HCT116 (cell line): ENCODE measurements around the gene GRIN2C. TPM values are rescaled to one million over a fixed set of nuclear protein-coding genes. Genes with fewer than 3 reads are reported as not detected.
A peak's percentile ranks its signal among the peaks of the same experiment; 100 is the strongest.

Experiments used
- ATAC-seq: fragments of 200-7000 bp; cut with Tn5 transposase; 2 replicates; pipeline ENCODE4 v1.9.1; 2020; ENCODE audit warnings: mild to moderate bottlenecking, moderate library complexity
- BruUV-seq: library from RNA; stranded (reverse); fragments of 400-500 nt; replicated peaks from 2 replicates; lab custom pipeline; 2021; lab: Mats Ljungman, UMichigan
- CTCF ChIA-PET: fragments of 300-600 bp; sonication (Branson Sonifier 250); formaldehyde crosslinking; loops from one replicate; lab custom pipeline; 2021; ENCODE audit warnings: antibody characterized with exemption; lab: Charles Lee
- POLR2A ChIA-PET: fragments of 300-600, 350-600 bp; sonication (Branson Sonifier 250); formaldehyde crosslinking; loops from one replicate; lab custom pipeline; 2021; ENCODE audit warnings: antibody characterized with exemption; lab: Charles Lee
- RAD21 ChIA-PET, 2 experiments: fragments of 300-600 bp; sonication (Branson Sonifier 250); formaldehyde crosslinking; loops; one replicate each; lab custom pipeline; 2023; ENCODE audit warnings: low total read pairs in 2 of 2; ENCODE audit not compliant: uncharacterized antibody in 2 of 2, unreplicated experiment in 2 of 2, low non-redundant PET in 1 of 2; lab: Charles Lee
- DNase-seq: peaks from one replicate; pipeline ENCODE4 v3.0.0-alpha.2; 2010; ENCODE audit warnings: low read depth, low spot score
- H2AFZ ChIP-seq: fragments of 200-600 bp; shearing (Covaris generic), sonication (generic); 2 replicates; pipeline ENCODE4 v1.6.1; 2017; ENCODE audit warnings: low read depth, mixed run types, mixed read lengths, antibody characterized with exemption, low read length; ENCODE audit not compliant: poor library complexity, severe bottlenecking
- H3K27ac ChIP-seq: 2 replicates; pipeline ENCODE4 v1.5.1; 2012; ENCODE audit warnings: low read depth, low read length
- H3K27me3 ChIP-seq: fragments of 200-600 bp; sonication (generic); 2 replicates; pipeline ENCODE4 v1.6.1; 2016; ENCODE audit warnings: mixed run types, low read length, mixed read lengths; ENCODE audit not compliant: insufficient read depth
- H3K36me3 ChIP-seq, 2 experiments: fragments of 200-500 bp in 1 of 2; fragments of 200-600 bp in 1 of 2; sonication (Bioruptor generic) in 1 of 2; sonication (generic) in 1 of 2; 2 replicates each; pipeline versions ENCODE4 v1.5.1 to v1.6.1; 2014 to 2016; ENCODE audit warnings: low read length in 2 of 2, inconsistent platforms in 1 of 2, mixed read lengths in 1 of 2, mixed run types in 1 of 2; ENCODE audit not compliant: insufficient read depth in 2 of 2, control insufficient read depth in 1 of 2
- H3K4me1 ChIP-seq, 2 experiments: fragments of 200-600 bp in 1 of 2; sonication (generic) in 1 of 2; 2 replicates each; pipeline versions ENCODE4 v1.5.1 to v1.6.1; 2012 to 2017; ENCODE audit warnings: low read length in 2 of 2, inconsistent platforms in 1 of 2, mild to moderate bottlenecking in 1 of 2, mixed read lengths in 1 of 2, mixed run types in 1 of 2, moderate library complexity in 1 of 2; ENCODE audit not compliant: insufficient read depth in 2 of 2, control insufficient read depth in 1 of 2
- H3K4me2 ChIP-seq: fragments of 200-600 bp; sonication (generic); 2 replicates; pipeline ENCODE4 v1.6.1; 2017; ENCODE audit warnings: mixed run types, low read length, mixed read lengths
- H3K4me3 ChIP-seq, 2 experiments: fragments of 200-600 bp in 1 of 2; sonication (generic) in 1 of 2; replicated peaks in 1 of 2; 2 replicates each; pipeline ENCODE4 v1.5.1; 2011 to 2016; ENCODE audit warnings: low read length in 2 of 2, control low read depth in 1 of 2, low read depth in 1 of 2, mild to moderate bottlenecking in 1 of 2, mixed read lengths in 1 of 2, mixed run types in 1 of 2
- H3K79me2 ChIP-seq: fragments of 200-600 bp; sonication (generic); 2 replicates; pipeline ENCODE4 v1.6.1; 2017; ENCODE audit warnings: mild to moderate bottlenecking, mixed run types, low read length, moderate library complexity, mixed read lengths; ENCODE audit not compliant: insufficient read depth
- H3K9ac ChIP-seq: fragments of 200-600 bp; sonication (generic); 2 replicates; pipeline ENCODE4 v1.6.1; 2016; ENCODE audit warnings: low read length, mixed read lengths
- H3K9me2 ChIP-seq: fragments of 200-600 bp; sonication (generic), shearing (Covaris generic); 2 replicates; pipeline ENCODE4 v1.6.1; 2017; ENCODE audit warnings: mixed run types, mild to moderate bottlenecking, moderate library complexity; ENCODE audit not compliant: insufficient read depth
- H3K9me3 ChIP-seq, 2 experiments: fragments of 200-500 bp in 1 of 2; fragments of 200-600 bp in 1 of 2; sonication (Bioruptor generic) in 1 of 2; sonication (generic) in 1 of 2; 2 replicates each; pipeline ENCODE4 v1.6.1; 2014 to 2017; ENCODE audit warnings: low read length in 2 of 2, mixed read lengths in 2 of 2, inconsistent platforms in 1 of 2, low read depth in 1 of 2, mild to moderate bottlenecking in 1 of 2, mixed run types in 1 of 2, moderate library complexity in 1 of 2; ENCODE audit not compliant: control insufficient read depth in 1 of 2, insufficient read depth in 1 of 2
- H4K20me1 ChIP-seq: fragments of 200-600 bp; sonication (generic), shearing (Covaris generic); 2 replicates; pipeline ENCODE4 v1.6.1; 2017; ENCODE audit warnings: mixed run types, mild to moderate bottlenecking, moderate library complexity; ENCODE audit not compliant: insufficient read depth
- ATF3 ChIP-seq: IDR thresholded peaks from 2 replicates; pipeline ENCODE4 v1.6.1; 2012
- CBX3 ChIP-seq: IDR thresholded peaks from 2 replicates; pipeline ENCODE4 v1.6.1; 2012; ENCODE audit warnings: low read depth
- CEBPB ChIP-seq: IDR thresholded peaks from 2 replicates; pipeline ENCODE4 v1.6.1; 2012; ENCODE audit warnings: low read depth
- EGR1 ChIP-seq: IDR thresholded peaks from 2 replicates; pipeline ENCODE4 v1.6.1; 2012; ENCODE audit warnings: low read depth
- ELF1 ChIP-seq: IDR thresholded peaks from 2 replicates; pipeline ENCODE4 v1.6.1; 2012; ENCODE audit warnings: low read depth, borderline replicate concordance
- EZH2 ChIP-seq: fragments of 200-600 bp; sonication (generic); IDR thresholded peaks from 2 replicates; pipeline ENCODE4 v1.6.1; 2017; ENCODE audit warnings: antibody characterized with exemption, mixed run types
- EZH2phosphoT487 ChIP-seq: fragments of 200-600 bp; IDR thresholded peaks from 2 replicates; pipeline ENCODE4 v1.6.1; 2018; ENCODE audit warnings: antibody characterized with exemption, borderline replicate concordance
- FOSL1 ChIP-seq: IDR thresholded peaks from 2 replicates; pipeline ENCODE4 v1.6.1; 2012; ENCODE audit warnings: low read depth
- JUND ChIP-seq: IDR thresholded peaks from 2 replicates; pipeline ENCODE4 v1.6.1; 2012
- MAX ChIP-seq: IDR thresholded peaks from 2 replicates; pipeline ENCODE4 v1.6.1; 2012
- POLR2A ChIP-seq: IDR thresholded peaks from 2 replicates; pipeline ENCODE4 v1.7.0; 2011; ENCODE audit warnings: borderline replicate concordance; ENCODE audit not compliant: insufficient read depth, insufficient read length; ENCODE audit errors: extremely low read depth
- RAD21 ChIP-seq: IDR thresholded peaks from 2 replicates; pipeline ENCODE4 v1.6.1; 2012; ENCODE audit warnings: low read depth, mild to moderate bottlenecking
- REST ChIP-seq: IDR thresholded peaks from 2 replicates; pipeline ENCODE4 v1.6.1; 2012; ENCODE audit warnings: low read depth
- SIN3A ChIP-seq: IDR thresholded peaks from 2 replicates; pipeline ENCODE4 v1.6.1; 2012; ENCODE audit warnings: low read depth
- SP1 ChIP-seq: IDR thresholded peaks from 2 replicates; pipeline ENCODE4 v1.6.1; 2012; ENCODE audit warnings: low read depth
- SRF ChIP-seq: IDR thresholded peaks from 2 replicates; pipeline ENCODE4 v1.6.1; 2012; ENCODE audit warnings: low read depth
- TCF7L2 ChIP-seq: IDR thresholded peaks from 2 replicates; pipeline ENCODE4 v1.7.0; 2011; ENCODE audit warnings: borderline replicate concordance, inconsistent platforms; ENCODE audit not compliant: insufficient read depth, insufficient read length; ENCODE audit errors: extremely low read depth
- YY1 ChIP-seq: IDR thresholded peaks from 2 replicates; pipeline ENCODE4 v1.6.1; 2011; ENCODE audit warnings: low read length, low read depth, moderate library complexity, mild to moderate bottlenecking; ENCODE audit not compliant: insufficient replicate concordance; ENCODE audit errors: extremely low read depth
- ZNF274 ChIP-seq: fragments of 200-500 bp; sonication (Bioruptor generic); IDR thresholded peaks from 2 replicates; pipeline ENCODE4 v1.6.1; 2014; ENCODE audit warnings: mild to moderate bottlenecking, low read depth, low read length, inconsistent platforms
- intact Hi-C: fragments of 100-400 bp; cut with micrococcal nuclease; formaldehyde crosslinking; loops from 2 replicates; pipeline ENCODE4 v1.10.0; 2022
- total RNA-seq: library from RNA; stranded (reverse); gene quantifications from one replicate; pipeline ENCODE4 v1.2.1, GENCODE V29; 2021; ENCODE audit not compliant: unreplicated experiment
- TF ChIP-seq, protein P1 (sequence below), 3 experiments: fragments of 200-600 bp in 1 of 3; sonication (generic) in 1 of 3; IDR thresholded peaks in 2 of 3; conservative IDR thresholded peaks in 1 of 3; 2 replicates each; pipeline ENCODE4 v1.5.1; 2012 to 2017; ENCODE audit warnings: low read depth in 2 of 3, low read length in 2 of 3, antibody characterized with exemption in 1 of 3, borderline replicate concordance in 1 of 3, control low read depth in 1 of 3, mild to moderate bottlenecking in 1 of 3, mixed read lengths in 1 of 3, mixed run types in 1 of 3, moderate library complexity in 1 of 3; ENCODE audit not compliant: insufficient read depth in 1 of 3

GRIN2C gene
- total RNA-seq, 1 experiment from 2014 or later: 2.2 TPM

- DNase-seq: peak; percentile 56
- peak; percentile 90 for ATAC-seq
- H3K36me3 ChIP-seq: no peaks in the 10 kb centered on the region
- H3K9me3 ChIP-seq: no peaks in the 10 kb centered on the region
- H3K9me2 ChIP-seq: no peaks in the 10 kb centered on the region
- intact Hi-C loops: no loop called here
- H3K4me1 ChIP-seq: peaks cover 7 to 25% of the 10 kb centered on the region in 2 experiments
- H4K20me1 ChIP-seq: no peaks in the 10 kb centered on the region
- no peaks in the 10 kb centered on the region for H3K79me2 ChIP-seq
- H3K27me3 ChIP-seq: no peaks in the 10 kb centered on the region
- ChIA-PET CTCF (interaction anchor here (0.7 to 2.6 kb wide), 21 partner anchors 9 to 479 kb away, joined by 3 to 33 read pairs (median 5); partner anchors contain the start of genes CDR2L, FDXR, GRIN2C and NAT9), RAD21 (interaction anchor here (0.7 to 1.6 kb wide), 5 partner anchors 23 to 118 kb away, joined by 3 to 6 read pairs (median 4); partner anchors contain the start of gene FDXR (in 1 of the 2)), POLR2A (interaction anchor here (1.0 to 1.9 kb wide), 4 partner anchors 21 to 97 kb away, joined by 3 to 18 read pairs (median 3); partner anchors contain the start of gene FDXR)
- no peak overlapping the region for H2AFZ ChIP-seq
- no TSS peak for BruUV-seq
- H3K4me3 ChIP-seq: peak overlapping the region; percentile 40 to 59
- H3K9ac ChIP-seq: peak overlapping the region; percentile 65
- H3K27ac ChIP-seq: peak overlapping the region; percentile 80; the same call in 1 of the 2 replicates
- H3K4me2 ChIP-seq: peak overlapping the region; percentile 95
- TF ChIP-seq SP1 (no peak), TCF7L2 (no peak), SRF (no peak), MAX (no peak), YY1 (no peak), CEBPB (no peak), POLR2A (peak; percentile 36), EGR1 (no peak; the same call in 1 of the 2 replicates), ELF1 (no peak), RAD21 (no peak; the same call in none of the 2 replicates), CBX3 (no peak), ATF3 (no peak), JUND (no peak), REST (no peak), SIN3A (no peak), EZH2phosphoT487 (no peak), FOSL1 (no peak), ZNF274 (no peak), EZH2 (no peak)
- TF ChIP-seq, protein P1, sequence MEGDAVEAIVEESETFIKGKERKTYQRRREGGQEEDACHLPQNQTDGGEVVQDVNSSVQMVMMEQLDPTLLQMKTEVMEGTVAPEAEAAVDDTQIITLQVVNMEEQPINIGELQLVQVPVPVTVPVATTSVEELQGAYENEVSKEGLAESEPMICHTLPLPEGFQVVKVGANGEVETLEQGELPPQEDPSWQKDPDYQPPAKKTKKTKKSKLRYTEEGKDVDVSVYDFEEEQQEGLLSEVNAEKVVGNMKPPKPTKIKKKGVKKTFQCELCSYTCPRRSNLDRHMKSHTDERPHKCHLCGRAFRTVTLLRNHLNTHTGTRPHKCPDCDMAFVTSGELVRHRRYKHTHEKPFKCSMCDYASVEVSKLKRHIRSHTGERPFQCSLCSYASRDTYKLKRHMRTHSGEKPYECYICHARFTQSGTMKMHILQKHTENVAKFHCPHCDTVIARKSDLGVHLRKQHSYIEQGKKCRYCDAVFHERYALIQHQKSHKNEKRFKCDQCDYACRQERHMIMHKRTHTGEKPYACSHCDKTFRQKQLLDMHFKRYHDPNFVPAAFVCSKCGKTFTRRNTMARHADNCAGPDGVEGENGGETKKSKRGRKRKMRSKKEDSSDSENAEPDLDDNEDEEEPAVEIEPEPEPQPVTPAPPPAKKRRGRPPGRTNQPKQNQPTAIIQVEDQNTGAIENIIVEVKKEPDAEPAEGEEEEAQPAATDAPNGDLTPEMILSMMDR (IDR thresholded peaks at IDR 0.05 in 2 of 3, conservative IDR thresholded peaks at IDR 0.05 in 1 of 3; ENCODE audit: borderline replicate concordance in 1 of 3, insufficient read depth in 1 of 3, low read depth in 2 of 3, low read length in 2 of 3): peak in 2 of 3 experiments; percentile 58 to 65; a peak in 5 of 6 replicates
These were observed 16.9 kb downstream of the GRIN2C start for GRCh38 chr17:74842599-74843351.
